HCT116 (cell line): ENCODE measurements around the gene HES5. TPM values are rescaled to one million over a fixed set of nuclear protein-coding genes. Genes with fewer than 3 reads are reported as not detected.

Source experiments
- ATAC-seq: fragments of 200-7000 bp; cut with Tn5 transposase; 2 replicates; pipeline ENCODE4 v1.9.1; 2020; ENCODE audit warnings: mild to moderate bottlenecking, moderate library complexity
- BruUV-seq: library from RNA; stranded (reverse); fragments of 400-500 nt; replicated peaks from 2 replicates; lab custom pipeline; 2021; lab: Mats Ljungman, UMichigan
- CTCF ChIA-PET: fragments of 300-600 bp; sonication (Branson Sonifier 250); formaldehyde crosslinking; loops from one replicate; lab custom pipeline; 2021; ENCODE audit warnings: antibody characterized with exemption; lab: Charles Lee
- POLR2A ChIA-PET: fragments of 300-600, 350-600 bp; sonication (Branson Sonifier 250); formaldehyde crosslinking; loops from one replicate; lab custom pipeline; 2021; ENCODE audit warnings: antibody characterized with exemption; lab: Charles Lee
- RAD21 ChIA-PET, 2 experiments: fragments of 300-600 bp; sonication (Branson Sonifier 250); formaldehyde crosslinking; loops; one replicate each; lab custom pipeline; 2023; ENCODE audit warnings: low total read pairs in 2 of 2; ENCODE audit not compliant: uncharacterized antibody in 2 of 2, unreplicated experiment in 2 of 2, low non-redundant PET in 1 of 2; lab: Charles Lee
- DNase-seq: peaks from one replicate; pipeline ENCODE4 v3.0.0-alpha.2; 2010; ENCODE audit warnings: low read depth, low spot score
- H2AFZ ChIP-seq: fragments of 200-600 bp; shearing (Covaris generic), sonication (generic); 2 replicates; pipeline ENCODE4 v1.6.1; 2017; ENCODE audit warnings: low read depth, mixed run types, mixed read lengths, antibody characterized with exemption, low read length; ENCODE audit not compliant: poor library complexity, severe bottlenecking
- H3K27ac ChIP-seq: 2 replicates; pipeline ENCODE4 v1.5.1; 2012; ENCODE audit warnings: low read depth, low read length
- H3K27me3 ChIP-seq: fragments of 200-600 bp; sonication (generic); 2 replicates; pipeline ENCODE4 v1.6.1; 2016; ENCODE audit warnings: mixed run types, low read length, mixed read lengths; ENCODE audit not compliant: insufficient read depth
- H3K36me3 ChIP-seq, 2 experiments: fragments of 200-500 bp in 1 of 2; fragments of 200-600 bp in 1 of 2; sonication (Bioruptor generic) in 1 of 2; sonication (generic) in 1 of 2; 2 replicates each; pipeline versions ENCODE4 v1.5.1 to v1.6.1; 2014 to 2016; ENCODE audit warnings: low read length in 2 of 2, inconsistent platforms in 1 of 2, mixed read lengths in 1 of 2, mixed run types in 1 of 2; ENCODE audit not compliant: insufficient read depth in 2 of 2, control insufficient read depth in 1 of 2
- H3K4me1 ChIP-seq, 2 experiments: fragments of 200-600 bp in 1 of 2; sonication (generic) in 1 of 2; 2 replicates each; pipeline versions ENCODE4 v1.5.1 to v1.6.1; 2012 to 2017; ENCODE audit warnings: low read length in 2 of 2, inconsistent platforms in 1 of 2, mild to moderate bottlenecking in 1 of 2, mixed read lengths in 1 of 2, mixed run types in 1 of 2, moderate library complexity in 1 of 2; ENCODE audit not compliant: insufficient read depth in 2 of 2, control insufficient read depth in 1 of 2
- H3K4me2 ChIP-seq: fragments of 200-600 bp; sonication (generic); 2 replicates; pipeline ENCODE4 v1.6.1; 2017; ENCODE audit warnings: mixed run types, low read length, mixed read lengths
- H3K4me3 ChIP-seq, 2 experiments: fragments of 200-600 bp in 1 of 2; sonication (generic) in 1 of 2; replicated peaks in 1 of 2; 2 replicates each; pipeline ENCODE4 v1.5.1; 2011 to 2016; ENCODE audit warnings: low read length in 2 of 2, control low read depth in 1 of 2, low read depth in 1 of 2, mild to moderate bottlenecking in 1 of 2, mixed read lengths in 1 of 2, mixed run types in 1 of 2
- H3K79me2 ChIP-seq: fragments of 200-600 bp; sonication (generic); 2 replicates; pipeline ENCODE4 v1.6.1; 2017; ENCODE audit warnings: mild to moderate bottlenecking, mixed run types, low read length, moderate library complexity, mixed read lengths; ENCODE audit not compliant: insufficient read depth
- H3K9ac ChIP-seq: fragments of 200-600 bp; sonication (generic); 2 replicates; pipeline ENCODE4 v1.6.1; 2016; ENCODE audit warnings: low read length, mixed read lengths
- H3K9me2 ChIP-seq: fragments of 200-600 bp; sonication (generic), shearing (Covaris generic); 2 replicates; pipeline ENCODE4 v1.6.1; 2017; ENCODE audit warnings: mixed run types, mild to moderate bottlenecking, moderate library complexity; ENCODE audit not compliant: insufficient read depth
- H3K9me3 ChIP-seq, 2 experiments: fragments of 200-500 bp in 1 of 2; fragments of 200-600 bp in 1 of 2; sonication (Bioruptor generic) in 1 of 2; sonication (generic) in 1 of 2; 2 replicates each; pipeline ENCODE4 v1.6.1; 2014 to 2017; ENCODE audit warnings: low read length in 2 of 2, mixed read lengths in 2 of 2, inconsistent platforms in 1 of 2, low read depth in 1 of 2, mild to moderate bottlenecking in 1 of 2, mixed run types in 1 of 2, moderate library complexity in 1 of 2; ENCODE audit not compliant: control insufficient read depth in 1 of 2, insufficient read depth in 1 of 2
- H4K20me1 ChIP-seq: fragments of 200-600 bp; sonication (generic), shearing (Covaris generic); 2 replicates; pipeline ENCODE4 v1.6.1; 2017; ENCODE audit warnings: mixed run types, mild to moderate bottlenecking, moderate library complexity; ENCODE audit not compliant: insufficient read depth
- EGR1 ChIP-seq: IDR thresholded peaks from 2 replicates; pipeline ENCODE4 v1.6.1; 2012; ENCODE audit warnings: low read depth
- ELF1 ChIP-seq: IDR thresholded peaks from 2 replicates; pipeline ENCODE4 v1.6.1; 2012; ENCODE audit warnings: low read depth, borderline replicate concordance
- JUND ChIP-seq: IDR thresholded peaks from 2 replicates; pipeline ENCODE4 v1.6.1; 2012
- POLR2A ChIP-seq: IDR thresholded peaks from 2 replicates; pipeline ENCODE4 v1.7.0; 2011; ENCODE audit warnings: borderline replicate concordance; ENCODE audit not compliant: insufficient read depth, insufficient read length; ENCODE audit errors: extremely low read depth
- POLR2AphosphoS5 ChIP-seq: IDR thresholded peaks from 2 replicates; pipeline ENCODE4 v1.6.1; 2011; ENCODE audit warnings: mild to moderate bottlenecking, low read depth, low read length, moderate library complexity
- RAD21 ChIP-seq: IDR thresholded peaks from 2 replicates; pipeline ENCODE4 v1.6.1; 2012; ENCODE audit warnings: low read depth, mild to moderate bottlenecking
- SIN3A ChIP-seq: IDR thresholded peaks from 2 replicates; pipeline ENCODE4 v1.6.1; 2012; ENCODE audit warnings: low read depth
- SP1 ChIP-seq: IDR thresholded peaks from 2 replicates; pipeline ENCODE4 v1.6.1; 2012; ENCODE audit warnings: low read depth
- TCF7L2 ChIP-seq: IDR thresholded peaks from 2 replicates; pipeline ENCODE4 v1.7.0; 2011; ENCODE audit warnings: borderline replicate concordance, inconsistent platforms; ENCODE audit not compliant: insufficient read depth, insufficient read length; ENCODE audit errors: extremely low read depth
- YY1 ChIP-seq: IDR thresholded peaks from 2 replicates; pipeline ENCODE4 v1.6.1; 2011; ENCODE audit warnings: low read length, low read depth, moderate library complexity, mild to moderate bottlenecking; ENCODE audit not compliant: insufficient replicate concordance; ENCODE audit errors: extremely low read depth
- intact Hi-C: fragments of 100-400 bp; cut with micrococcal nuclease; formaldehyde crosslinking; loops from 2 replicates; pipeline ENCODE4 v1.10.0; 2022
- total RNA-seq: library from RNA; stranded (reverse); gene quantifications from one replicate; pipeline ENCODE4 v1.2.1, GENCODE V29; 2021; ENCODE audit not compliant: unreplicated experiment
- TF ChIP-seq, protein P1 (sequence below): IDR thresholded peaks from 2 replicates; pipeline ENCODE4 v1.6.1; 2012

Gene HES5
- total RNA-seq, 1 experiment from 2014 or later = not detected

DNA sequence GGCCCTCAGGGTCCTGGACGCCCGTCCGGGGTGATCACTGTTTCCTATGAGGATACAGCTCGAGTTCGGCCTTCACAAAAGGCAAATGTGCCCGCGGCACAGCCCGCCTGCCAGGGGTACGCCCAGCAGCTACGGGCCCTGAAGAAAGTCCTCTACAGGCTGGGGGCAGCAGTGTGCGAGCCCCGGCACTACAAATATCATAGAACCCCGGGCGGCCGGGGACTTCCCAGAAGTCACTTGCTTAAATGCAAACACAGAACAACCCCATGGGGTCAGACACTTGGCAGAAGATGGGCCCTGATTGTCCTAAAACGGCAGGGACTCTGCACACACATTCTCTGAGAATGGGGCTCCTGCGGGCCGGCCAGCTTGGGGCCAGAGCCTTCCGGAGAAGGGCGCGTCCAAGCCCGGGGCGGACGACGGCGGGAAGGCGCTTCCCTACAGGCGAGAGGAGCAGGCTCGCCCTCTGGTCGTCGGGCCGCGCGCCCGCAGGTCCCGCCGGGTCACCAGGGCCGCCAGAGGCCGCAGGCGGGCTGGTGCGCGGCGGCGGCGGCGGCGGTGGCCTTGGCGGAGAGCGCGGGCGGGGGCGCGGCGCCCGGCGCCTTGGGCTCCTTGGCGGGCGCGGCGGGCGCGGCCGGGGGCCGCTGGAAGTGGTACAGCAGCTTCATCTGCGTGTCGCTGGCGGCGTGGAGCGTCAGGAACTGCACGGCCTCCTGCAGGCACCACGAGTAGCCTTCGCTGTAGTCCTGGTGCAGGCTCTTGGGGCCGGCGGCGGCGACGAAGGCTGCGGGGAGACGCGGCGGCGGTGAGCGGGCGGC lies 888 bp downstream of the HES5 start:
- no peak overlapping the region for H3K4me2 ChIP-seq
- DNase-seq (no peak), ATAC-seq (no peak)
- no peak overlapping the region for H3K4me3 ChIP-seq
- H3K27me3 ChIP-seq = no peaks in the 10 kb centered on the region
- ChIA-PET CTCF (no interaction called here), POLR2A (no interaction called here)
- TF ChIP-seq ELF1 (no peak), POLR2AphosphoS5 (no peak), TCF7L2 (no peak), EGR1 (no peak), JUND (no peak), SIN3A (no peak), RAD21 (no peak), POLR2A (no peak), SP1 (no peak)
- TF ChIP-seq, protein P1, sequence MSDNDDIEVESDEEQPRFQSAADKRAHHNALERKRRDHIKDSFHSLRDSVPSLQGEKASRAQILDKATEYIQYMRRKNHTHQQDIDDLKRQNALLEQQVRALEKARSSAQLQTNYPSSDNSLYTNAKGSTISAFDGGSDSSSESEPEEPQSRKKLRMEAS = no peak
- TF ChIP-seq, all 23 proteins: peak for 0
- Histone ChIP-seq H3K36me3 (no peaks in the 10 kb centered on the region), H3K27ac (no peak overlapping the region), H3K4me1 (peaks cover 17 to 34% of the 10 kb centered on the region in 2 experiments; a peak in 3 of 4 replicates), H3K9me2 (no peaks in the 10 kb centered on the region), H3K9ac (no peak overlapping the region), H3K9me3 (no peaks in the 10 kb centered on the region), H2AFZ (no peak overlapping the region), H3K79me2 (peaks cover 18% of the 10 kb centered on the region), H4K20me1 (peaks cover 8% of the 10 kb centered on the region; the same call in 1 of the 2 replicates)
- intact Hi-C loops = loop anchor here (5.0 kb wide), 1 partner anchor 117 kb away; the partner anchor contains the start of gene PEX10
- BruUV-seq = no TSS peak
- RAD21 ChIA-PET = no interaction called here

DNA sequence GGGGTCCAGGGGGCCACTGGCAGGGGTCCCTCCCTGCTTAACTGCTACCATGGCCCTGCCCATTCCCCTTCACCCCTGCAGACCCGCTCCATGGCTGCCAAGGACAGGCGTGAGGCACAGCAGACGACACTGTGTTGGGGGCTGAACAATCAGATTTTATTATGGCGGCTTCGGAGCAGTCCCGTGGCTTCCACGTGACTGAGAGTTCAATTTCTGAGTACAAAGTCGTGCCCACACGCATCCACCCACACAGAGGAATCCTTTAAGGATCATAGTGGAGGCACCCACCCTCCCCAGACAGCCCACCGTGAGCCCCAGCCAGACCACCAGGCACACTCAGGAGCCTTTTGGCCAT lies 1.5 kb downstream of the HES5 start:
- Histone ChIP-seq H4K20me1 (peaks cover 8% of the 10 kb centered on the region; the same call in 1 of the 2 replicates), H3K36me3 (no peaks in the 10 kb centered on the region), H3K4me1 (peaks cover 15 to 29% of the 10 kb centered on the region in 2 experiments; a peak in 3 of 4 replicates), H3K27me3 (no peaks in the 10 kb centered on the region), H3K9me3 (no peaks in the 10 kb centered on the region), H3K9me2 (no peaks in the 10 kb centered on the region), H3K79me2 (peaks cover 24% of the 10 kb centered on the region), H3K27ac (no peak overlapping the region), H3K4me2 (no peak overlapping the region), H2AFZ (no peak overlapping the region), H3K9ac (no peak overlapping the region), H3K4me3 (no peak overlapping the region)
- DNase-seq (no peak), ATAC-seq (no peak)
- BruUV-seq = no TSS peak
- ChIA-PET CTCF (no interaction called here), POLR2A (no interaction called here), RAD21 (no interaction called here)
- intact Hi-C loops = loop anchor here (5.0 kb wide), 1 partner anchor 116 kb away; the partner anchor contains the start of gene PEX10
- no peak for TF ChIP-seq YY1
- no peak for TF ChIP-seq SIN3A
